Ovary (tissue), 3 donors: ENCODE data around the gene CST11.

Experiments
- POLR2A ChIP-seq: fragments of 450-650 bp; IDR thresholded peaks from one replicate; pipeline ENCODE4 v1.6.1; 2017; ENCODE audit warnings: antibody characterized with exemption, mild to moderate bottlenecking, moderate library complexity
- TF ChIP-seq, protein P1 (sequence below), 3 donors: fragments of 450-650 bp in 2 of 3; fragments of 200-600 bp in 1 of 3; IDR thresholded peaks; one replicate each; pipeline versions ENCODE4 v1.5.1 to v1.8.0; 2016 to 2022; ENCODE audit warnings: antibody characterized with exemption in 3 of 3, mild to moderate bottlenecking in 1 of 3
- donor health status: DM: no; HTN: no; CAD: no.

DNA sequence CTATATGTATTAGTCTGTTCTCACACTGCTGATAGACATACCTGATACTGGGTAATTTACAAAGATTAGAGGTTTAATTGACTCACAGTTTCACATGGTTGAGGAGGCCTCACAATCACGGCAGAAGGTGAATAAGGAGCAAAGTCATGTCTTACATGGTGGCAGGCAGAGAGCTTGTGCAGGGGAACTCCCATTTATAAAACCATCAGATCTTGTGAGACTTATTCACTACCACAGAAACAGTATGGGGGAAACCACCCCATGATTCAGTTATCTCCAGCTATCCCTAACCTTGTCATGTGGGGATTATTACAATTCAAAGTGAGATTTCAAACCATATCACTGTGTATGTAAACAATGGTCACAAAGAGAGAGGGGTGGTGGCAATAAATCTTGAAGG is 44.9 kb upstream of the CST11 start:
- TF ChIP-seq, protein P1, sequence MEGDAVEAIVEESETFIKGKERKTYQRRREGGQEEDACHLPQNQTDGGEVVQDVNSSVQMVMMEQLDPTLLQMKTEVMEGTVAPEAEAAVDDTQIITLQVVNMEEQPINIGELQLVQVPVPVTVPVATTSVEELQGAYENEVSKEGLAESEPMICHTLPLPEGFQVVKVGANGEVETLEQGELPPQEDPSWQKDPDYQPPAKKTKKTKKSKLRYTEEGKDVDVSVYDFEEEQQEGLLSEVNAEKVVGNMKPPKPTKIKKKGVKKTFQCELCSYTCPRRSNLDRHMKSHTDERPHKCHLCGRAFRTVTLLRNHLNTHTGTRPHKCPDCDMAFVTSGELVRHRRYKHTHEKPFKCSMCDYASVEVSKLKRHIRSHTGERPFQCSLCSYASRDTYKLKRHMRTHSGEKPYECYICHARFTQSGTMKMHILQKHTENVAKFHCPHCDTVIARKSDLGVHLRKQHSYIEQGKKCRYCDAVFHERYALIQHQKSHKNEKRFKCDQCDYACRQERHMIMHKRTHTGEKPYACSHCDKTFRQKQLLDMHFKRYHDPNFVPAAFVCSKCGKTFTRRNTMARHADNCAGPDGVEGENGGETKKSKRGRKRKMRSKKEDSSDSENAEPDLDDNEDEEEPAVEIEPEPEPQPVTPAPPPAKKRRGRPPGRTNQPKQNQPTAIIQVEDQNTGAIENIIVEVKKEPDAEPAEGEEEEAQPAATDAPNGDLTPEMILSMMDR (IDR thresholded peaks at IDR 0.05) = no peak
- no peak for TF ChIP-seq POLR2A
